Measurements from ENCODE around the gene RAB10.
"Not testable (repeated sequence)": the region's sequence is repeated elsewhere in the genome, so short reads cannot be mapped to it uniquely, and the experiment has no call there.

Gene RAB10

GRCh38 chr2:26033818-26034636 is at the start of gene RAB10:
RAB10 (plus strand) TSS chr2:26034084; CDS start chr2:26034609, 525 bp downstream.
- peak; percentile 99 for DNase-seq

DNA sequence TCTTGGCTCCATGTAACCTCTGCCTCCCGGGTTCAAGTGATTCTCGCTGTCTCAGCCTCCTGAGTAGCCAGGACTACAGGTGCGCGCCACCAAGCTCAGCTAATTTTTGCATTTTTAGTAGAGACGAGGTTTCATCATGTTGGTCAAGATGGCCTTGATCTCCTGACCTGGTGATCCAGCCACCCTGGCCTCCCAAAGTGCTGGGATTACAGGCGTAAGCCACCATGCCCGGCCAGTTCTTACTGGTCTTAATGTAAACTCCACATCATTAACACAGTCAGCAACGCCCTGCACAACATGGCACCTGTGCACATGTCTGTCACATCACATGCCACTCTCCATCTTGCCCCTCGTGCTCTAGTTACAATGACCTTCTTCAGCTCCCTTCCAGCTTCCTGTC is 45.8 kb upstream of the RAB10 start:
- DNase-seq = no peak

DNA sequence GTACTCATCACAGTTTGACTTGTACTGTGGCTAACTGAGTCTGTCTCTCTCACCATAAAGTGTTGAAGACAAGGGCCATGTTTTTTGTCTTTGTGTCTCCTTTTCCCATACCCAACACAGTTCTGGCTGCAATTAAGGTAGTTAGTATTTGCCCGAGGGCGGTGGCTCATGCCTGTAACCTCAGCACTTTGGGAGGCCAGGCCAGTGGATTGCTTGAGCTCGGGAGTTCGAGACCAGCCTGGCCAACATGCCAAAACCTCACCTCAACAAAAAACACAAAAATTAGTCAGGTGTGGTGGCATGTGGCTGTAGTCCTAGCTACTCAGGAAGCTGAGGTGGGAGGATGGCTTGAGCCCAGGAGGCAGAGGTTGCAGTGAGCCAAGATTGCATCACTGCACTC is 44.7 kb upstream of the RAB10 start:
- no peak for DNase-seq

GRCh38 chr2:25991965-25992364 is 41.9 kb upstream of the RAB10 start:
- no peak for DNase-seq

DNA sequence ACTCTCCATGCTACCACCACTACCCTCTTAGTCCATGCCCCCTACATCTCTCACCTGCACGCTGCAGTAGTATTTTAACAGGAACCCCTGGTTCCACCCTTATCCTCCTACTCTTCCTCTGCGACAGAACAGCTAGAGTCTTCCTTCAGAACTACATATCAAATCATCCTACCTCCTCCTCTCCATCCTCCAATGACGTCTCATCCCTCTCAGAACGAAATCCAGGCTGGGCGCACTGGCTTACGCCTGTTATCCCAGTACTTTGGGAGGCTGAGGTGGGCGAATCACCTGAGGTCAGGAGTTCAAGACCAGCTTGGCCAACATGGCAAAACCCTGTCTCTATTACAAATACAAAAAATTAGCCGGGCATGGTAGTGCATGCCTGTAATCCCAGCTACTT is 41.3 kb upstream of the RAB10 start:
- DNase-seq = no peak

- DNase-seq = no peak
These were observed 40.8 kb upstream of the RAB10 start for GRCh38 chr2:25993049-25993448.

- DNase-seq = no peak
These were observed 39.4 kb upstream of the RAB10 start for GRCh38 chr2:25994509-25994908.

GRCh38 chr2:25996844-25997243 is 37.0 kb upstream of the RAB10 start:
- no peak for DNase-seq

- DNase-seq = not testable (repeated sequence)
These were observed 35.0 kb upstream of the RAB10 start for GRCh38 chr2:25998816-25999383.

GRCh38 chr2:25999406-25999805 is 34.5 kb upstream of the RAB10 start:
- not testable (repeated sequence) for DNase-seq

- no peak for DNase-seq
These were observed 33.3 kb upstream of the RAB10 start for GRCh38 chr2:26000561-26001082.

DNA sequence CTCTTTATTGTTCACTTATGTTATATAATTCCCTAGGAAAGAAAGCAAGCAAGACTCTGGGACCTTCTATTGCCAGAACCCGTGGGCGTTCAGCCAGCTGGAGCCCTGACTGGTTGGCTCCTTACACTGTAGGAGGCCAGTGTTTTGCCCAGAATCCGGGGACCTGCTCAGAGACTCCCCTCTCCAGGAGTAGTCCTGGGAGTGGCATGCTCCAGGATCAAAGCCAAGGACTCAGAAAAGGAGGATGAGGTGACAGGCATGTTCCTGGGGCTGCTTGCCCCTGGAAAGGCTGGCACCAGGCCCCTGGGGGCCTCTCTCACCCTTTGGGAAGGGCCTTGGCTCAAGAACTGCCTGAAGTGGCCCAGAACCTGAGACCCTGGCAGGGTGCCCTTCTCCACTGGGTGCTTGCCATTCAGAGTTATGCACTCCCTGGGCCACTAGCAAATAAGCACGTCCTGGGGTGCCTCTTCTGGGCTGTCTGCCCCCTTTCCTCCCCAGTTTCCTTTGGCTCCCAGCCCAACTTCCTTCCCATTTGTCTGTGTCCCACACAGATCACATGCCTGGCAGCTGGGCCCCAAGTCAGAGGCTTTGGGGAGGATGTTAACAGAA is 32.0 kb upstream of the RAB10 start:
- DNase-seq = no peak

GRCh38 chr2:26002632-26003310 is 31.1 kb upstream of the RAB10 start:
- DNase-seq = no peak

DNA sequence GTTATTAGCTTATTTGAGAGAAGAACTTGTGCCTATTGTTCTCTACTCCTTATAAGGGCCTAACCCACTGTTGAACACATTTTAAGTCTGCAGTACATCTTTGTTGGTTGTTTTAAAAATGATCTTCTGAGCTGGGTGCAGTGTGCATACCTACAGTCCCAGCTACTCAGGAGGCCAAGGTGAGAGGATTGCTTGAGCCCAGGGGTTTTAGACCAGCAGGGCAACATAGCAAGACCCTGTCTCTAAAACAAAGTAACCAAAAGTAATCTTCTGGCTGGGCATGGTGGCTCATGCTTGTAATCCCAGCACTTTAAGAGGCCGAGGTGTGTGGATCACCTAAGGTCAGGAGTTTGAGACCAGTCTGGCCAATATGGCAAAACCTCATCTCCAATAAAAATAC is 25.8 kb upstream of the RAB10 start:
- no peak for DNase-seq

DNA sequence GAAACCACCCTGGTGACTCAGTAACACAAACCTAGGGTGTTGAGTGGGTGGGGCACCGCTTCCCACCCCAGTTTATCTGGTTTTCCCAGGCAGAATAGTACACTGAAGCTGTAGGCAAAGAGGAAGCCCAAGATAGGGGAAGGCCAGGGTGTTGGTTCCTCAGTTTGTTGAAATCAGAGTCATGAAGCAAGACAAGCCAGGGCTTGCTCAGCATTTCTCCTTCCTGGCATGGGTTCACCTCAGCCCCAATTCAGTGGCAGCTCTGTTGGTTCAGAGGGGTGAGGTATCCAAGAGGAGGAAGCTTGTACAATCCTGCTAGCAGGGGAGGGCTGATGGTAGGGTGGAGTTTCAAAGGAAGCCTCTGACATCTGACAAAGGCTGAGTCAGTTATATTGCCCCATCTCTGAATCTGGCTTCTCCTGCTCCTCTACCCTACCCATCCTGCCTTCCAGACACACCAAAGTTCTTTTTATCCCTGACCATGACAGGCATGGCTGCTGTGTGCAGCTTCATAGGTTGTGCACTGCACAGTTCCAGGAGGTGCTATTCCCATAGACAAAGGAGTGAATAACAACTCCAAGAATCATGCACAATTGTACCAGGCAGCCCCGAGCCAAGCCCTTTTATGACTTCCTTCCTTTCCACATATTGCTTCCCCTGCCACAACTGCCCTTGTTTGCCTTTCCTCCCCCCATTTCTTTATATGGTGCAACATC is 24.9 kb upstream of the RAB10 start:
- DNase-seq = peak; percentile 53

DNA sequence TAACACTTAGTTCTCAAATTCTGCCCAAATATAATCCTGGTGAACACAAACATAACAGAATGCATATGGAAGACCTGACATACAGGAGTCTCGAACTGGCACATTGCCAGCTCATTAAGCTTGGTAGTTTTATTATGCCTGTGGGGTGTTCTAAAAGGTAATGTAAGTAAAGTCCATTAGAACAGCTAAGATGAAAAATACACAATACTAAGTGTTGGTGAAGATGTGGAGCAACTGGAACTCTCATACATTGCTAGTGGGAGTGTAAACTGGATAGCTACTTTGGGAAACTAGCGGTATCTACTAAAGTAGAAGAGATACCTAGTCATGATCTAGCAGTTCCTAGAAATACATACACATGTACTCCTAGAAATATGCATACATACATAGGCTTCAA is 24.3 kb upstream of the RAB10 start:
- no peak for DNase-seq

GRCh38 chr2:26010943-26011342 is 22.9 kb upstream of the RAB10 start:
- no peak for DNase-seq

DNA sequence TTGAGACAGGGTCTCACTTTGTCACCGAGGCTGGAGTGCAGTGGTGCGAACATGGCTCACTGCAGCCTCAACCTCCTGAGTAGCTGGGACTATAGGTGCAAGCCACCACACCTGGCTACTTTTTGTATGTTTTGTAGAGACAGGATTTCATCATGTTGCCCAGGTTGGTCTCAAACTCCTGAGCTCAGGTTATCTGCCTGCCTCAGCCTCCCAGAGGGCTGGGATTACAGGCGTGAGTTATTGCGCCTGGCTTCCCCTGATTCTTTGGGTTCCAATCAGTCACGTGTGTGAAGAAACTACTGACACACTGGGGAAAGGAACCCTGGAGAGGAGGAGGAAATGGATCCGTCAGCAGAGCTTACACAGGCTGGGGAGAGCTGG is 22.3 kb upstream of the RAB10 start:
- no peak for DNase-seq

DNA sequence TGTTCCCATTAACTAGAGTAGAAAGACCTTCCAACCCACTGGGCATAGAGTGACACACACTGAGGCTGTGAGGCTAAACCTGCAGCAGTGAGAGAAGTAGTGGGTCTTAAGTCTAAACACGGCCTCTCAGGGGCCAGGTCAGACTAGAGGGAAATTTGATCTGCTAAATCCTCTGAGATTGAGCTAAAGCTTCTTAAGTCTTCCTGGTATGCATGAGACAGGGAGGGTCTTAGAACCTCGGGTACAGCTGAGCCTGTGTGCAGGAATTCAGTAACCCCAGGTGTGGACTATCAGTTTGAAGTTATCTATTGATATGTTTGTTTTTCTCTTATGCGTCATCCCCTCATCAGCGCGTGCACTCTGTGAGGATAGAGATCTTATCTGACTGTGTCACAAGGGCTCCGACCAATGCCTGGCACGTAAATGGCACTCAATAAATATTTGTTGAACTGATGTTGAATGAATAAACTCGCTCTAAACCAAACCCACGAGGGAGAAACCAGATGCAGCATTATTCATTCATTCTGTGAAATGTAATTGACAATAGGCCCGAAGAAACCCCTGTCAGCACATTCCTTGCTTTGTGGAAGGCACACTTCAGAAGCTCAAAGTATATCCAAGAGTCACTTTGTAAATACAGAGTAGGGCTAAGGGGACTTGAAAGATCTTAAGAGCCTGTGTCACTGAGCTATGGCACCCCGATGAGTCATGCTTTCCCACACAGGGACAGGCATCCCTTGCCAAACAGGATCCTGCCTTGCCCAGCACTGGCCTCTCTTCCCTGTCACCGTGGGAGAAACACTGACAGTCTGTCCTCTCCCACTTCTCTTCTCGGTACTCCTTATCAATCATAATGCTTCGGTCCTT is 21.7 kb upstream of the RAB10 start:
- no peak for DNase-seq

DNA sequence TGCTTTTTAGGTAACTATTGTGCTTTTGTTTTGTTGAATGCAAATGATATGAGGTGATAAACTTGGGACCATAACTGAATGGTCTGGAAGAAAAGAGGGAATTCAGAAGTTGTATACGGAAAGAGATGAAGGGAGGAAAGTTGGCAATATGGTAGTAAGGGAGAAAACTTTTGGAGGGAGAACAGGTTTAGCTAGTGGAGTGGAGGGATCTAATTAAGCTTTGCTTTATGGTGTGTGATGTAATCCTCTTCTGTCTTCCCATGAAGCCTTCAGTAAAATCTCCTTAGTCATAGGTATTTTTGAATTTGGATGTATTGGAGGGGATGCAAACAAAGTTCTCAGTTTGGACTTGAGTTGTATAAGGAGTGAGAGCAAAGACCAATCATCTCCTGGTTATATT is 20.2 kb upstream of the RAB10 start:
- no peak for DNase-seq

- no peak for DNase-seq
These were observed 17.7 kb upstream of the RAB10 start for GRCh38 chr2:26016012-26016705.

Data from fibroblast of skin of right quadriceps (primary cell).